HG02938 (cell line): Measurements from ENCODE around the gene TRIB2.

Source experiments
- ATAC-seq: cut with Tn5 transposase; IDR thresholded peaks from one replicate; pipeline ENCODE4 v1.9.1; 2021; ENCODE audit warnings: mild to moderate bottlenecking, moderate library complexity; ENCODE audit not compliant: unreplicated experiment

Gene TRIB2

DNA sequence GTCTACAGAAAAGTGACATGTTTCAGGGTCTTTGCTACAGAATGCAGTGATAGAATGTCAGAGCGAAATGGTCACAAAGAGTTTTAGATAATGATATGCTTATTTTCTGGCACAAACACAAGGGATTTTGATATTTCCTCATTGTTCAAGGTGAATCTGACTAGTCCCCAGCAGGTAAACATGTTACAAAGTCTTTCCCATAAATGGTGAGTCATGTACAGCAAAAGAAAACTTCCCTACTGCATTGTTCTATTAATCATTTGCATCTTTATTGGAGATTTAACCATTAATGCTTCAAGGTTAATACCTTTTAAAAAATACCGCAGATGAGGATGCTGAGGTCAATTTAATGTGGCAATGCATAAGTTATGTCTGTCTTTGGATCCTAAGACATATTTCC is 19.1 kb upstream of the TRIB2 start:
- no peak for ATAC-seq

DNA sequence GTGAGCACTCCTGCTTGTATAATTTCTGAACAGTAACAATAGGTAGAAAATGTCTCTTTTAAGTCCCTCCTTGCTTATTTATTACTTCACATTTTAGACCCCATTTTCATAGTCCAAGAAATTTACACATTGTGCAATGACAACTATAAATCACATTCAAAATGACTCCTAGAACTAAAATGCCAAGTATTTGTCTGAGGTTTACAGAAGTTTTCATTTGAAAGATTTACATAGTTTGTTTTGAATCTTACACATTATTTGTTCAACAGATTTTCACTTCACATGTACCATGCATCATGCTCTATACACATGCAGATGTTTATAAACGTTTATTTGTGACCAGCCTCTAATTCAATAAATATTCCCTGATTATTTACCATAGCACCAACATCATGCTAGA is 15.7 kb upstream of the TRIB2 start:
- no peak for ATAC-seq

DNA sequence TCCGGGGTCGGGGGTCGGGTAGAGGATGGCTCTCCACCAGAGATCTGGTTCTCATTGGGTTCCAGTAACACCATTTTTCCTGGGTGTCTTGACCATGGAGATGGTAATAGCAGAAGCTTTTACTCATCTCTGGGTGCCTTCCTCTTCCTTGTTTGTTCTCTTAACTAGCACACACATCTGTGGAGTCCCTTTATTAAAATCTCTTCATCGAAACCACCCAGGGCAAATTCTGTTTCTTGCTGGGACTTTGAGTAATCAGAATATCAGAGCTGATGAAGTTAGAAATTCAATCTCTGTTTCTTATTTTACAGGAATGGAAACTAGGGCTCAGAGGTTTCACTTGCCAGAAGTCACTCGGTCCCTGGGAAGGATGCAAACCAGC is 15.0 kb upstream of the TRIB2 start:
- no peak for ATAC-seq

DNA sequence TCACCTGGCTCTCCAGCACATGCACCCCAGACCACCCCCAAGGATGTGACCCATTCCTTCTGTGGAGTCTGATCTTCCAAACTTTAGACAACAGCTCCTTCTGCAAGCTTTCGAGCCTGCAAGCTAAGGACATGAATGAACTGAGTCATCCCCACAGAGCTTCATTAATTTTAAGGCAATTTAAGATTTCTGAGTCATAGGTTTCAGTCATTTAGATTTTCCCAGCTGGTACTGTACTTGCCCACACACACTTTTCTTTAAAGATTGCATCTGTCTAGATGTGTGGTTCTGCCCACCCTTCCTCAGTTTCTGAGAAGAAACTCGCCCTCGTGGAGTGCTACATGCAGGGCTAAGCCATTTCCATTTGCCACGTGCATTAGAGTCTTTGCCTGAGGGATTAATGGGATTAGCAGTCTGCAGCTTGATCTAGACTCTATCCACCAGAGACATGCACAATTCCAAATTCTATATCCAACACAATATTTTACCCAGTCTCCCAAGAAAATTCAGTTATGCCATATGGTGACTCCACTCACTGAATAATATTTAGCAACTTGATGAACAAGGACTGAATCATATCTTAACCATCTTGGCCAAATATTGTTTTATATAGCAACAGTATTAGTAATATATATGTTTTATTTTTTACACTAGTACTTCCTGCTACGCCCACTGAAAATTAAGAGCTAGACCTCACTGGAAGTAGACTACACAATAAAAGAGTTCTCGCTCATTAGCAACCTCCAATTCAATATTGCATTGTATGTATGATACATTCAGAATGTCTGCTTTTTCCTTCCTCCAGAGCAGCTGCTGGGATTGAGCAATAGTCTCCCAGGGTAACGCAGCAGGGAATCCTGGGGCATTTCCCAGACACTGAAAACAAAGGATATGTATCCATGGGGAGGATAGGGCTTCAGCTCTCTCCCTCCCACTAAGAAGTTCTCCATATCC is 14.3 kb upstream of the TRIB2 start:
- ATAC-seq: no peak

DNA sequence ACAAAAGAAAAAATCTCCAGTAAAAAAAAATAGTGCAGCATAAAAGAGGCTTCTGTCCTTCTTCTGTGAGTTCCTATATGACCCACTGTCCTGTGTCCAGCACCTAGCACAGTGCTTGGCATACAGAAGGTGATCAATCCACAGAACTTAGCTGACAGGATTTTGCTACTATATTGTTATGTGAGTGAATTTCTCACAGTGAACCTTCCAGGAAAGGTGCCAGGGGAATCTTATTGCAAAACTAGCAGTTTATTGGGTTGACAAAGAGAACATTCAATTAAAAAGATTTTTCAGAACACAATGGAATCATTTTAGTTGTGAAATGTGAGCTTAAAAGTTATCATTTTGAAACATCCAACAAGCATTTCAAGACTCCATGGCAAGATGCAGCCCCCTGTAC is 12.4 kb upstream of the TRIB2 start:
- no peak for ATAC-seq

DNA sequence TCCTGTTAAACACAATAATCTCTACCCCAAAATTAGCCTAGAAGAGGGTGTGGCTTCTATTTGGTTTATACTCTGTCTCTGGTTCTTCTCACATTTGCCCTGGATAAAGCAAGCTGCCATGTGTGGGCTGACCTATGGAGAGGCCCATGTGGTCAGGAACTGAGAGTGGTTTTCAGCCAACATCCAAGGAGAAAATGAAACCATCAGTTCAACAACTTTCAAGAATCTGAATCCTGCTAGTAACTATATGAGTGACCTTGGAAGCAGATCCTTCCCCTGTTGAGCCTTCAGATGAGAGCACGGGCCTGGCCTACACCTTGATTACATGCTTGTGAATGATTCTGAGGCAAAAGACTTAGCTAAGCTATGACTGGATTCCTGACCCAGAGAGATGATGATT is 11.5 kb upstream of the TRIB2 start:
- ATAC-seq: no peak

DNA sequence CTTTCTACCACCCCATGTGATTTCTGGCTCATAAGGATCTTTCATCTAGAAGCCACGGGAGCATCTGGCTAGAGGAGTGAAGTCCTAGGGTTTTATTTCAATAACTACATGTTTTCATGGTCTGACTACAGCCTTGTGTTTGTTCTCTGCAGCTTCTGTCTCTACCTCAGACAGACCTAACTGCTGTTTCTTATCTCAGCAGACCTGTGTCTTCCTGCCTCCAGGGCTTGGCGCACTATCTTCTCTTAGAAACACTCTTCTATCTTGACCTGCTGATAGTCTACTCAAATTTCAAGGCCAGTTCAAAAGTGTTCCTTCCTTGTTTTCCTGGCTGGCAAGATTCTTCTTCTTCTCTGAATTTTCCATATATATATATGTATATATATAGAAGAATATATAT is 11.0 kb upstream of the TRIB2 start:
- ATAC-seq: no peak

DNA sequence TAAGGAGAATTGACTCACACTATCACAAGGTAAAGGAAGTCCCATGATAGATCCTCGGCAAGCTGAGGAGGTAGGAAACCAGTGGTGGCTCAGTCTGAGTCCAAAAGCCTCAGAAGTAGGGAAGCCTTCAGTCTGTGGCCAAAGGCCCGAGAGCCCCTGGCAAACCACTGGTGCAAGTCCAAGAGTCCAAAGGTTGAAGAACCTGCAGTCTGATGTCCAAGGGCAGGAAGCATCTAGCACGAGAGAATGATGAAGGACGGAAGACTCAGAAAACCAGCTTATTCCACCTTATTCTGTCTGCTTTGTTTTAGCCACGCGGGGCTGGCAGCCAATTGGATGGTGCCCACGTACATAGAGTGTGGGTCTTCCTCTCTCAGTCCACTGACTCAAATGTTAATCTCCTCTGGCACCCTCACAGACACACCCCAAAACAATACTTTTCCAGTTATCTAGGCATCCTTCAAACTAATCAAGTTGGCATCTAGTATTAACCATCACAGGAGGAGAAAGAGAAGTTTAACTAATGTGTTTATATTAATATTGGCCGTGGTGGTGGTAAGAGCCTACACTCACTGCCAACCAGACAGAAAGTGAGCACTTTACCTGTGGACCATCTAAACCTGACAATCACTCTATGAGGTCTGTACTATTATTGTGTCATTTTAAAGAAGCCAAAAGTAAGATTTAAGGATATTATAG is 8.1 kb upstream of the TRIB2 start:
- ATAC-seq: no peak

DNA sequence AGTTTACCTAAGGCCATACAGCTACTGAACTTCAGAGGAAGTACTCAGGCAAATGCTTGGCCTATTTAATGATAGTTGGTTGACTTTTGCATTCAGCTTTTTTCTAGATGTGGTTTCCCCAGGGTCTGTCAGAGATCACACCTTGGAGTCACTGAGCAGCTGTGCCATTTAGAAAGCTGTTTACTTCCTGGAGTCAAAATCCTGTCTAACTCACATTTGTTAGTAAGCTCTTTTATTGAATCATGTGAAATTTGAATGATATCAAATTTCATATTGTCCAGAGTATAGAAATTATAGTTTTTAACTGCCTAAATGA is 7.6 kb upstream of the TRIB2 start:
- no peak for ATAC-seq

DNA sequence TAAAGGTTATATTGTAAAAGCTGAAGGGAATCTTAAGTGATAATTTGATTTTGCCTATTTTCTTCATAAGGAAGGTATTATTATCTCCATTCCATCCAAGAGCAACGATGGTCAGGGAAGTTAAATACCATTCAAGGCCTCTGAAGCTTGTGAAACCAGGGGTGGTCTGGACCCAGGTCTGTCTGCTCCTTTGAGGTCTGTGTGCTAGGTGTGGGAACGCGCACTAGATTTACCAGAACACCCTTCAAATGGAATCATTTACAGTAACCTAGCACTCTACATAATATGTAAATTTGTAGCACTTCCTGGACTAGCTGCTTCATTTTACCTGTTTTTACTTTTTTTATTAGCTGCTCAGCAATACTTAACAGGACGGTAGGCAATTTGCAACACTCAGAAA is 6.4 kb upstream of the TRIB2 start:
- no peak for ATAC-seq

DNA sequence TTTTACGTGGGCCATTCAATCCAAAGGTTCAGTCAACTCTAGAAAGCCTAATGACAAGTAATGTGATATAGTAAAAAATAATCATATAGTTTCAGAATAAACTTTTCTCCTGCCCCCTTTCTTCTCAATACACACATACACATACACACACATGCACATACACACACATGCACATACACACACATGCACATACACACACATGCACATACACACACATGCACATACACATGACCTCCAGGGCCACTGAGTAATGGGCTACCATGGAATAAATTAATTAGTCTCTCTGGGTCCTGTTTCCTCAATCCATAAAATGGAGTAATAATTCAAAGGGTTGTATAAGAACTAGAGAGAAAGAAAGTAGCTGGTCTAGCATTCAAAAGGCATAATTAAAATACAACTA is 5.4 kb upstream of the TRIB2 start:
- no peak for ATAC-seq

DNA sequence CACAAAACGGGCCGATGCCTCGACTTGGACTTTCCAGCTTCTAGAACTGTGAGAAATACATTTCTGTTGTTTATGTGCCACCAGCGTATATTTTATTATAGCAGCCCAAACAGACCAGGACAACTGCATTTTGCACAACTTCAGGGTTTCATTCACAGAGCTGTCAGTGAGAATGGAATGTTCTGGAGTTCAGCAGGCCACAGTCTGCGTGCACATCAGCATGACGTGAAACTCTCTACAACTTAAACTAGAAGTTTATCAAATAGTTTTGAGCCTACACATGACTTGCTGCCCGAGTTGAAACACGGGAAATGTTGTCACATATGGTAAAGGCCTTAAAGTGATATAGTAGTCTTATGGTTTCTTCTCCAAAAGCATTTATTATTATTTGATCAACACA is 3.9 kb upstream of the TRIB2 start:
- no peak for ATAC-seq

DNA sequence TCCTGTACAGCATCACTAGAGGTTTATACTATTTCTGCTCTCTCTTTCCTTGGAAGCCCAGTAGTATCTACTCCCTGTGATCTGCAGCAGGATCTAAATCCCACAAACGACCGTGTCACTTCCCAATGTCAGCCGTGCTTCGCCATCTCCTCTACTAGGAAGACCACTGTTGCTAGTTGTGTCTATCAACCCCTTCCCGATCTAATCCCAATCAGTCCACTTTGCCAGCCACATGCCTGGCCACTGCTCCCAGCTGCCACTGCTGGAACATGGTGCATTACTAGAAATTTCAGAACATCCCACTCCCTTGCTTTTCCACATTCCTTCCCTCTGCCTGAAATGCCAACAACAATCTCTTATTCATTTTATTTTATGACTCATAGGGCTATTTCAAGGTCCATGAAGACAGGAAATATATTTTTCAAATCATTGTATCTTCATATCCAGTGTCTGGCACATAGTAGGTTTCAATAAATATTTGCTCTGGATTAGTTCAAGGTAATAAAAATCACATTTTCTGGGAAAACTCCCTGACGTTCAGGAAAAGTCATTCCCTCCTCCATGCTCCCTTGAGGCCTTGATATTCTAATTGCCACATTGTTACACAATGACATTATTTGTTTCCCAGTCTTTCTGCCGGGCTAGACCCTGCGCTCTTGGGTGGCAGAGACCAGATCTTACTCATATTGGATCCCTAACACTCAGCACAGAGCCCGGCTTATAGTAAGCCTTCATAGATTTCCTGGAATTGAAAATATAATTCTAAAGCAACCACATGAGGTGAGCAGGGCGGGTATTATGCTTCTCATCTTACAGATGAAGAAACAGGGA is 2.1 kb upstream of the TRIB2 start:
- ATAC-seq: no peak

DNA sequence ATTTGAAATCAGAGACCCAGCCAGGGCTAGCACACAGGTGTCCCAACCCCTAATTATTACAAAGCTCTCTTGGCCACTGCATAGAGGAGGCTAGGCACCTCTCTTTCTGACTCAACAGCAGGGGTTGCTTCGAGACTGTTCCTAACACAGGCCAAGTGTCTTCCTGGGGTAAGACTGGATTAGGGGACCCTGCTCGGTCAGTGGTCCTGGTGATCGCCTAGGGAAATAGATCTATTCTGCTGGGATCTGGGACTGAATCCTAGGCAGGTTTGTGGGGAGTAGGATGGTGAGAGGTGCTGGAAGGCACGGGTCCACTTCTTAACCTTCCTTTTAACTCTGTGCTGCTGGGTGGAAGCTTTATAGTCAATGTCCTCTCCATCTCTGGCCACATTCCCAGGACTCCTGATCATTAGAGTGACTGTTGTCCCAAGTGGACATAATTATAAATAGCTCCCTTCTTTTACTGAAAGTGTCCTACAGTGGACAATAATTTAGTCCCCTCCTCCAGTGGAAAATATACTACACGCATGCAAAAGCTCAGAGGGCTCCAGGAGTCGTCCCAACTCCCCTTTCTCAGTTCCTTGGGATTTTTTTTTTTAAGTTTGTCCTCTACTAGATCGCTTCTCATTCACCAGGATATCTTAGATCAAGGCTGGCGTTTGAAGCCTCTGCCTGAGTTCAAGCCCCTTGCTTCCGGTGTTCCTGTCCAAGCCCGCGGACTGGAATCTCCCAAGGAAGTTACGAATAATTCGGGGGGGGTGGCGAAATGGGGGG is 1.3 kb upstream of the TRIB2 start:
- ATAC-seq: no peak

DNA sequence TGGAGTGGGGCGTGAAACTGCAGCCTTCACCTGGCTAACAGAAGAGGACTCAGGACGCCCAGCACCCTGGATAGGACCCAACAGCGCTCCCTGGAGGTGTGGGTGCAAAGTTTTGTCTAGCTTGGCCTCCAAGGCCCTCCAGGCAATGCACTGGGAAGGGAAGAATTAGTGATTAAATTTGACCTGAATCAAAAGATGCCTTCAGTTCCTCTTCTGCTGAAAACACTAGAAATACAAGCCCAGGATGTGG is 779 bp upstream of the TRIB2 start:
- no peak for ATAC-seq

DNA sequence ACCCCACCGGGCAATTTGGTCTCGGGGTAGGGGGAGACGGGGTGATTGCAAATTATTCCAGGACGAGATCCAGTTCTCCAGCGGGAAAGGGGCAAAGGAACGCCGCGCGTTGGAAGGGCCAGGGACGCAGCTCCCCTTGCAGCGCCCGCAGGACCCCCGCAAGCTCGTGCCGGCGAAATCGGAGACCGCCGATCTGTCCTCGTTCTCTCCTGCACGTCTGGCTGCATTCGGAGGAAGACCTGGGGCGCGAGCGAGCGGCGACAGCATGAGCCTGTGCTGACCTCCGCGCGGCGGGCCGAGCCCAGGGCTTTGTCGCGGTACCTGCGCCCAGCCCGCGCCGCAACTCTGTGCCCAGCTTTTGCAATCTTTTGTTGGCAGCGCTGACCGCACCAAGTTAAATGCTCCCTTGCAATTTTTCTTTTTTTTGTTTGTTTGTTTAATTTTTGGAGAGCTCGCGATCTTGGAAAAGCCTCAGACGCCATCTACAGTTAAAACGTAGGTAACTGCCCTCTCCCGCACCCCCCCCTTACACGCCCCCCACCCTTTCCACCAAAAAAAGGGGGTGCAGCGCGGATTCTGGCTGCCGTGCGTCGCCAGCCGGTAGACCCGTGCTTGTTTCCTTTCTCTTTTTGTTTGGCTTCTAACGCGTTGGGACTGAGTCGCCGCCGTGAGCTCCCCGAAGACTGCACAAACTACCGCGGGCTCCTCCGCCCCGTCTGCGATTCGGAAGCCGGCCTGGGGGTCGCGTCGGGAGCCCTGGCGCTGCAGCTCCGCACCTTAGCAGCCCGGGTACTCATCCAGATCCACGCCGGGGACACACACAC is 667 bp downstream of the TRIB2 start:
- ATAC-seq: peak; percentile 28

DNA sequence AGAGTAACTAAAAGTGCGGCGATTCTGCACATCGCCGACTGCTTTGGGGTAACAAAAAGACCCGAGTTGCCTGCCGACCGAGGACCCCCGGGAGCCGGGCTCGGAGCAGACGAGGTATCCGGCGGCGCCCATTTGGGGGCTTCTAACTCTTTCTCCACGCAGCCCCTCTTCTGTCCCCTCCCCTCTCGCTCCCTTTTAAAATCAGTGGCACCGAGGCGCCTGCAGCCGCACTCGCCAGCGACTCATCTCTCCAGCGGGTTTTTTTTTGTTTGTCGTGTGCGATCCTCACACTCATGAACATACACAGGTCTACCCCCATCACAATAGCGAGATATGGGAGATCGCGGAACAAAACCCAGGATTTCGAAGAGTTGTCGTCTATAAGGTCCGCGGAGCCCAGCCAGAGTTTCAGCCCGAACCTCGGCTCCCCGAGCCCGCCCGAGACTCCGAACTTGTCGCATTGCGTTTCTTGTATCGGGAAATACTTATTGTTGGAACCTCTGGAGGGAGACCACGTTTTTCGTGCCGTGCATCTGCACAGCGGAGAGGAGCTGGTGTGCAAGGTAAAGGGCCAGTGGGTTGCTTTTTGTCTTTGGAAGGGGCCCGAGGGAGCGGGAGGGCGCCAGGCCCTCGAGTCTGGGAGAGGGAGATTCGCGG is 1.4 kb downstream of the TRIB2 start:
- ATAC-seq: no peak

DNA sequence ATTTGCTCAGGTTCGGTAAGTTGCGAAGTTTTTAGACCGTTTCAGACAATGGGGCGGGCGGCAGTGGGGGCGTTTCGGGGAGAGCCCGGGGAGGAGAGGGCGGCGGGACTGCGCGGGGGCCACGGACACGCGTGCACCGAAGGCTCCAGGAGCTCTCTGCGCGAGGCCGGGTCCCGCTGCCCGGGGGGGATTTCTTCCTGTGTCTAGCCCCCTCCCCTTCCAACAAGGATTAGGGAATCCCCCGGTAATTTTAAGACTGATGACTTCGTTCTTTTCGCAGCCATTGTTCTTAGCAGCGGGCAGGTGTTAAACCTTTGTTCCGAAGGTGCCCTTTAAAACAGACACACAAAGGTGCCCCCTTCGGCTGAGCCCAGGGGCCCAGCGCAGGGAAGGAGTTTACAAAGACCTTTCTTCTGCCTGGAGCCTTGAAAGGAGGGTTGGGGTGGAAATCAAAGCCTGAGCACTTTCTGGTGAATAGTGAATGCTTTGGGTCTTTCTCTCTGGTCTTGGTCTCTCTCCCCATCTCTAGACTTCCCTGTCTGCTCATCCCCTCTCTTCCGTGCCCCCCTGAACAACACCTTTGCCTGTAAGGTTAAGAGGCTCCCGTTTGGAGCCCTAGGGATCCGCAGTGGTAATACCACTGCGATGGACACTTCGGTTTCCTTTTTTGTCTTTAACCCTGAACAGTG is 2.1 kb downstream of the TRIB2 start:
- ATAC-seq: no peak
